NCI-H128 (cell line): ENCODE data around the gene ZC3H12A.

Experiments
- DNase-seq: peaks from one replicate; lab custom pipeline; 2025; ENCODE audit not compliant: unreplicated experiment; lab: John Stamatoyannopoulos, UW

The ZC3H12A gene

DNA sequence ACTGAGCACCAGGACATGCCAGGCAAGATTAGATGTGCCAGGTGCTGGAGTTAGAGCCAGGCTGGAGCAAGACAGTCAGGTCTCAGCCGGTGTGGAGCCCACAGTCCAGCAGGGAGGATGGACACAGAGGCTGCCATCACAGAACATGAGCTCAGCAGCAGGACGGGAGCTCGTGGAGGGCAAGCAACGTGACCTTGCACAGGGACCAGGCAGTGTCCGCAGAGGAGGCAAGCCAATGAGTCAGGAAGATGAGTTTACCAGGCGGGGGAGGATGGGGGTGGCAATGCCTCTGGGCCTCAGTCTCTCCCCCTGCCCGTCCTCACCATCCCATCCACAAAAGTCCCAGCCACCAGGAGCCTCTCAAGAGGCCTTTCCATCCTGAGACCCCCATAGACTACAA, 20.7 kb upstream of the ZC3H12A start:
- DNase-seq = no peak

GRCh38 chr1:37455516-37455915, 18.9 kb upstream of the ZC3H12A start:
- no peak for DNase-seq

GRCh38 chr1:37456614-37457013, 17.8 kb upstream of the ZC3H12A start:
- DNase-seq = no peak

DNA sequence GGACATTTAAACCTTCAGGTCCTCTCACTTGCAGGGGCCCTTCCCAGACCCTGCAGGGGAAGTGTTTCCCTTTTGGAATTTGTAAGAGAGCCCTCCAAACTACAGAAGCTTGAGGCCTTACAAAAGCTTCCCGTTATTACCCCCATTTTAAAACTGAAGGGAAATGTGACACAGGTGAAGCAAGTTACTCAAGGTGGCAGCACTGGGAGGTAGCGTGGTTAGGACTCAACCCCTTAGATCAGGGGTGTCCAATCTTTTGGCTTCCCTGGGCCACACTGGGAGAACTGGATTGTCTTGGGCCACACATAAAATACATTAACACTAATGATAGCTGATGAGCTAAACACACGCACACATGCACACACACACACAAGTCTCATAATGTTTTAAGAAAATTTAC, 15.8 kb upstream of the ZC3H12A start:
- DNase-seq = no peak

DNA sequence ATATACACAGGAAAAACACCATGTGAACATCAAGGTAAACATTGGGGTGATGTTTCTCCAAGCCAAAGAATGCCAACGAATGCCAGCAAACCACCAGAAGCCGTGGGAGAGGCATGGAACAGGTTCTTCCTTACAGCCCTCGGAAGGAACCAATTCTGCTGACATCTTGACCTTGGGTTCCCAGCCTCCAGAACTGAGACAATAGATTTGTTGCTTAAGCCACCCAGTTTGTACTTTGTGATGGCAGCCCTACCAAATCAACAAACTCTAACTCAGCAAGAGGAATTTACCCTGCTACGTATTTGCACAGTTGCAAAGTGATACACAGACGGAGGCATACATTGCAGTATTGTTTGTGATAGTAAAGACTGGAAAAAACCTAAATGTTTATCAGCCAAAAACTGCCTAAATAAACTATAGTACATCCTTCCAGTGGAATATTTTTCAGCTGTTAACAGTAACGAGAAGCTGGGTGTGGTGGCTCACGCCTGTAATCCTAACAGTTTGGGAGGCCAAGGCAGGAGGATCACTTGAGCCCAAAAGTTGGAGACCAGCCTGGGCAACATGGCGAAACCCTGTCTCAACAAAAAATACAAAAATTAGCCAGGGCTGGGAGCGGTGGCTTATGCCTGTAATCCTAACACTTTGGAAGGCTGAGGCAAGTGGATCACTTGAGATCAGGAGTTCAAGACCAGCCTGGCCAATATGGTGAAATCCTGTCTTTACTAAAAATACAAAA, 12.5 kb upstream of the ZC3H12A start:
- no peak for DNase-seq

- DNase-seq = no peak
These were observed 9.9 kb upstream of the ZC3H12A start for GRCh38 chr1:37464443-37464842.

GRCh38 chr1:37465593-37466517, 8.5 kb upstream of the ZC3H12A start:
- no peak for DNase-seq

- no peak for DNase-seq
These were observed 6.3 kb upstream of the ZC3H12A start for GRCh38 chr1:37468037-37468436.

DNA sequence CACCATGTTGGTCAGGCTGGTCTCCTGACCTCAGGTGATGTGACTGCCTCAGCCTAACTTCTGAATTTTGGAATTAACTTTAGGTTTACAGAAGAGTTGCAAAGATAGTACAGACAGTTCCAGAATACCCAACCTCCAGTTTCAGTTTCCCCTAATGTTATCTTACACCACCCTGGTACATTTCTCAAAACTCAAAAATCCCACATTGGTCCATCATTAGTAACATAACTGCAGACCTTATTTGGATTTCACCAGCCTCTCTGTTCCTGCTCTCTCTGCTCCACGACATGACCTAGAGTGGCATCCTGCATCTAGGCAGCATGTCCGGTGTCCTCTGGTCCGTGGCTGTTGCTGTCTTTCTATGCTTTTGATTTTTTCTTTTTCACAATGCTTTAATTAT, 5.0 kb upstream of the ZC3H12A start:
- DNase-seq = no peak

DNA sequence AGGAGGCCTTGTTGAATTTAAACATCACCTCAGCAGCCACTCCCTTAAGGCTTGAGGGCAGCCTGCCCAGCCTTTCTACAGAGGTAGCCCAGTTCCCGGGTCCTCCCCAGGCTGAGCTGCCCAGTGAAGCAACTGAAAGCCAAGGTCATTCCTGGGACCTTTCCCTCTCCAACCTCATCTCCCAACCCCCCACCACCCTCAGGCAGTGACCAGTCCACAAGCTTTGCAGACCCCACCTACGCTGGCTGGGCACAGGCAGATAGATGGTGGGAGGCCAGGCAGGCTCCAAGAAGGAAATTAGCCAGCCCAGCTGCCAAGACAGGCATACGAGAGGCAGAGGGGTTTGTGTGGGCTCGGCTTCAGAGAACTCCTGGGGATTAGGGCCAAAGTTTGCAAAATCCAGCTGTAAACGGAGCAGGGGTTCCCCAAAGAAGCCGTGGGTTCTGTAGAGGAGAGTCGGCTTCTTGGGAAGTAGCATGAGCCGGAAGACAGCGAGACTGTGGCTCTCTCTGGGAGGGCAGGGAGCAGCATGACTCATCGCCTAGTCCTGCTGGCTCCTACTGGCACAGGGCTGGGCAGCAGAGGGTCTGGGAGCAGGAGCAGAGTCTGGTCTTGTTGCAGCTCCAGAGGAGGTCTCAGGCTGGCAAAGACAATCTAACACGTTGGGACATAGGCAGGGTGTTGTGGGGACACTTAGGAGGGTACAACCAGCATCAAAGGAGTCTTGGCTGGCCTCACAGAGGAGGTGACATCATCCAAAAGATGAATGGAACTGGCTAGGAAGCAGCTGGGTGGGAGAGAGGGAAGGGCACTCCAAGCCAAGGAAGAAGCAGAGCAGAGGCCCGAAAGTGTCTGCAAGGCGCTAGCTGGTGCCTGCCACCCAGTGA, 2.8 kb upstream of the ZC3H12A start:
- no peak for DNase-seq

- no peak for DNase-seq
These were observed 2.1 kb upstream of the ZC3H12A start for GRCh38 chr1:37472281-37472680.

- no peak for DNase-seq
These were observed 1.4 kb upstream of the ZC3H12A start for GRCh38 chr1:37472994-37473393.

GRCh38 chr1:37473431-37474045, 842 bp upstream of the ZC3H12A start:
- DNase-seq = no peak

GRCh38 chr1:37474697-37475379, 458 bp downstream of the ZC3H12A start:
- DNase-seq = no peak

DNA sequence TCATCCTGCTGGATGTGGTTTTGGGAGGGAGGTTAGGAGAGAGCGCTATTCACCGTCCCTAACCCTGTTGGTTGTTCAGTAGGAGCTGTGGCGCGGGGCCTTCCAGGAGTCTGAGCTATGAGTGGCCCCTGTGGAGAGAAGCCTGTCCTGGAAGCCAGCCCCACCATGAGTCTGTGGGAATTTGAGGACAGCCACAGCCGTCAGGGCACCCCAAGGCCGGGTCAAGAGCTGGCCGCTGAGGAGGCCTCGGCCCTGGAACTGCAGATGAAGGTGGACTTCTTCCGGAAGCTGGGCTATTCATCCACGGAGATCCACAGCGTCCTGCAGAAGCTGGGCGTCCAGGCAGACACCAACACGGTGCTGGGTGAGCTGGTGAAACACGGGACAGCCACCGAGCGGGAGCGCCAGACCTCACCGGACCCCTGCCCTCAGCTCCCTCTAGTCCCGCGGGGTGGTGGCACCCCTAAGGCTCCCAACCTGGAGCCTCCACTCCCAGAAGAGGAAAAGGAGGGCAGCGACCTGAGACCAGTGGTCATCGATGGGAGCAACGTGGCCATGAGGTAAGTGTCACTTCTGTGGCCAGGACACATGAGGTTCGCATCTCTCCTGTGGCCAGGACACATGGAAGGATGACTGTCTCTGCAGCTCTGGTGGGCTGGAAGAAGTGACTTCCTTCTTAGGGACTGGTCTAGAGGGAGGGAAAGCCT, 1.2 kb downstream of the ZC3H12A start:
- no peak for DNase-seq

- DNase-seq = no peak
These were observed 1.7 kb downstream of the ZC3H12A start for GRCh38 chr1:37476087-37476452.

DNA sequence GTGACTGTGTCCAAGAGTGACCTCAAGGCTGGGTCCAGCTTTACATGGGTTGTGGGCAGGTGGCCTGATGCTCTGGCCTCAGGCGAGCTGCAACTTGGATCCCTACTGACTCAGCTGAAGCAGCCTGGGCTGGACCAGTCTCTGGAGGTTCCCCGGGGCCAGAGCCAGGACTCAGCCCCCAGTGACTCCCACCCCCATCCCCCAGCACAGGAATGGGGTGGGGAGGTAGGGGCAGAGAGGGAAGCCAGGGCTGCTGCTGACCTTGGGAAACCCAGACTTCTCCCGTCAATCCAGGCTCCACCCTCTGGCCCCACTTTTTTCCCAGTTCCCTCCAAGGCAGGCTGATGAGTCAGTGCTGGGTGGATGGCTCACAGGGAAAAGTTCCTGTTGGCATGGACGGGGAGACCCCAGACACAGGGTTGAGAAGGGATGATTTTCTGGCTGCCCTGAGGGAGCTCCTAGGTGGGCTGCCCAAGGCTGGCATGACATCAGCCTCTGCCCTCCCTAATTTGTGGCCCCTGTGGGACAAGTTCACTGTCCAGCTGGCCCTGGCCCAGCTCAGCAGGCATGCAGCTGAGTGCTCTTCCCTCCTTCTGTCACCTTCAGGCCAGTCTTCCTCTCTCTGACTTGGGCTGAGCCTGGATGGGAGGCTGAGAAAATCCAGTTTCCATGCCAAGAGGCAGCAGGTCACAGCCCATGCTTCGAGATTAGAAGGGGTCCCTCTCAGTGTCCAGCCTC, 2.2 kb downstream of the ZC3H12A start:
- no peak for DNase-seq

- DNase-seq = no peak
These were observed 3.0 kb downstream of the ZC3H12A start for GRCh38 chr1:37477198-37477931.
